ENCODE data around the gene TIMM17A.

- no peak for TF ChIP-seq ZNF274 (IDR thresholded peaks at IDR 0.05; ENCODE audit: low read depth, low read length)
- no peak for TF ChIP-seq YY1 (IDR thresholded peaks at IDR 0.05; ENCODE audit: insufficient read depth, insufficient read length)
- no peak for TF ChIP-seq SUZ12 (IDR thresholded peaks at IDR 0.05; ENCODE audit: extremely low read depth, insufficient read depth, insufficient read length)
Observed at GRCh38 chr1:201954263-201955008, 867 bp upstream of the TIMM17A start.

Data from NT2/D1 (cell line).